H1 (cell line): ENCODE measurements around the gene DDX31. TPM values are rescaled to one million over a fixed set of nuclear protein-coding genes. Genes with fewer than 3 reads are reported as not detected.

ENCODE experiments used
- ATF2 ChIP-seq: IDR thresholded peaks from 2 replicates; pipeline ENCODE4 v1.6.1; 2012; ENCODE audit warnings: low read length, inconsistent platforms
- BCL11A ChIP-seq, 2 experiments: IDR thresholded peaks; one replicate each; pipeline ENCODE4 v1.6.1; 2011; ENCODE audit warnings: low read depth in 2 of 2, low read length in 2 of 2, mild to moderate bottlenecking in 2 of 2
- CHD1 ChIP-seq: IDR thresholded peaks from 2 replicates; pipeline ENCODE4 v1.6.1; 2012; ENCODE audit warnings: low read depth, low read length, improper control_type of control experiment
- CHD7 ChIP-seq: fragments of 300-600 bp; sonication (generic); IDR thresholded peaks from 2 replicates; pipeline ENCODE4 v1.7.1; 2012; ENCODE audit warnings: low read length, moderate library complexity, mild to moderate bottlenecking, inconsistent platforms; ENCODE audit not compliant: insufficient replicate concordance
- E2F6 ChIP-seq: IDR thresholded peaks from 2 replicates; pipeline ENCODE4 v1.6.1; 2012; ENCODE audit warnings: inconsistent platforms
- NANOG ChIP-seq: IDR thresholded peaks from 2 replicates; pipeline ENCODE4 v1.6.1; 2011; ENCODE audit warnings: low read length, low read depth, mild to moderate bottlenecking, inconsistent platforms; ENCODE audit not compliant: insufficient read depth, poor library complexity, severe bottlenecking
- RBBP5 ChIP-seq: IDR thresholded peaks from 2 replicates; pipeline ENCODE4 v1.7.1; 2012; ENCODE audit warnings: low read depth, mild to moderate bottlenecking, inconsistent platforms, low read length, moderate library complexity, borderline replicate concordance
- SIX5 ChIP-seq: IDR thresholded peaks from 2 replicates; pipeline ENCODE4 v1.6.1; 2011; ENCODE audit warnings: mild to moderate bottlenecking, low read depth, low read length
- polyA plus RNA-seq, 7 experiments: library from polyadenylated mRNA; depleted of rRNA in 3 of 7; stranded (reverse) in 5 of 7; unstranded in 2 of 7; fragments of >200 nt in 5 of 7; fragments of 200-250 nt in 2 of 7; gene quantifications; 1 replicate in 5 of 7; 2 replicates in 1 of 7; 4 replicates in 1 of 7; pipeline versions ENCODE4 v1.2.1 to v1.2.3, GENCODE V29; 2011 to 2013; ENCODE audit warnings: missing spikeins in 2 of 7, mixed read lengths in 2 of 7
- total RNA-seq: library from RNA; stranded (reverse); fragmentation: NEBNext Ultra II Directional; extraction: Animal tissue kit (Norgen Biotek cat#: 25700); gene quantifications from 2 replicates; pipeline ENCODE4 v1.2.1, GENCODE V29; 2021

Gene DDX31
- total and polyA plus RNA-seq, 2 of the 8 experiments (the other 6 are each of a cell fraction or from before 2014, with no cell fraction given): 9.5 to 23.7 TPM

GRCh38 chr9:132717326-132717945 lies 47.7 kb upstream of the DDX31 start (continued):
- TF ChIP-seq CHD7 (no peak), E2F6 (no peak), NANOG (no peak), CHD1 (no peak), BCL11A (IDR thresholded peaks at IDR 0.05; ENCODE audit: low read depth in 2 of 2, low read length in 2 of 2) (no peak), SIX5 (no peak), ATF2 (no peak), RBBP5 (no peak)
